Loucy (cell line): ENCODE measurements around the gene CYP2W1.

ENCODE experiments used
- EZH2phosphoT487 ChIP-seq: fragments of 200-600 bp; IDR thresholded peaks from 2 replicates; pipeline ENCODE4 v1.6.1; 2018; ENCODE audit warnings: antibody characterized with exemption, mild to moderate bottlenecking, moderate library complexity, borderline replicate concordance
- TF ChIP-seq, protein P1 (sequence below): fragments of 200-600 bp; sonication (generic); conservative IDR thresholded peaks from 2 replicates; pipeline ENCODE4 v1.5.1; 2014; ENCODE audit warnings: mild to moderate bottlenecking, antibody characterized with exemption, low read length

DNA sequence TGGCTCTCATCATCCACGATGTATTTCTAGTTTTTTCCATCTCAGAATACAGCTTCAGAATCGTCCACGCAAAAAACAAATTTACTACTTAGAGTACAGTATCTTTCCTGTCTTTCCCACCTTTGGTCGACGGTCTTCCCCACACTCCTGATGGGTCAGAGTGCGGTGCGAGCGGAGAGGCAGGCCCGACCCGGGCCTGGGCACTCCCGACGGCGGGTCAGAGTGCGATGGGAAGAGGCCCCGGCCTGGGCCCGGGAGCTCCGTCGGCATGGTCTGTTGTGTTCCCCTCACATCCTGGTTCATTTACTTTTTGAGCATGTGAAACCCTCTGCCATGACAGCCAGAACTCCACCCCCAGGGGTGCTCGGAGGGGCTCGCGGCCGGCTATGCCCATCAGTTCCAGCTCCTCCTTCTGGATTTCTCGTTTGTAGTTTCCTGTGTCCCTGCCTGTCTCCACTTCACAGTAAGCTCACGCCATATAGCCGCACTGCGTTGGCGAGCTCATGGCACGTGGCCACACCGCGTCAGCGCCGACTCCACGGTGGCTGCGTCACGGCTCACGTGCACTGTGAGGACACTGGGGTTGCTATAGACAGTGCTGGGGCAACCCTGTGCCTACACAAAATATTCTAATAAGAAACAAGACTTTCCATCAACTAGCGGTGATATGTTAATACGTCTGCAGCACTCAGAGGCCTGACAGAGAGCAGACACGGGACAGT, 15.5 kb upstream of the CYP2W1 start:
- TF ChIP-seq, protein P1, sequence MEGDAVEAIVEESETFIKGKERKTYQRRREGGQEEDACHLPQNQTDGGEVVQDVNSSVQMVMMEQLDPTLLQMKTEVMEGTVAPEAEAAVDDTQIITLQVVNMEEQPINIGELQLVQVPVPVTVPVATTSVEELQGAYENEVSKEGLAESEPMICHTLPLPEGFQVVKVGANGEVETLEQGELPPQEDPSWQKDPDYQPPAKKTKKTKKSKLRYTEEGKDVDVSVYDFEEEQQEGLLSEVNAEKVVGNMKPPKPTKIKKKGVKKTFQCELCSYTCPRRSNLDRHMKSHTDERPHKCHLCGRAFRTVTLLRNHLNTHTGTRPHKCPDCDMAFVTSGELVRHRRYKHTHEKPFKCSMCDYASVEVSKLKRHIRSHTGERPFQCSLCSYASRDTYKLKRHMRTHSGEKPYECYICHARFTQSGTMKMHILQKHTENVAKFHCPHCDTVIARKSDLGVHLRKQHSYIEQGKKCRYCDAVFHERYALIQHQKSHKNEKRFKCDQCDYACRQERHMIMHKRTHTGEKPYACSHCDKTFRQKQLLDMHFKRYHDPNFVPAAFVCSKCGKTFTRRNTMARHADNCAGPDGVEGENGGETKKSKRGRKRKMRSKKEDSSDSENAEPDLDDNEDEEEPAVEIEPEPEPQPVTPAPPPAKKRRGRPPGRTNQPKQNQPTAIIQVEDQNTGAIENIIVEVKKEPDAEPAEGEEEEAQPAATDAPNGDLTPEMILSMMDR = no peak
- TF ChIP-seq EZH2phosphoT487 = no peak
